GM10847 (cell line): ENCODE data around the gene SNED1.

Experiments used
- POLR2A ChIP-seq: IDR thresholded peaks from 2 replicates; pipeline ENCODE4 v1.6.1; 2011; ENCODE audit not compliant: insufficient read length; ENCODE audit errors: extremely low read depth

Gene SNED1

DNA sequence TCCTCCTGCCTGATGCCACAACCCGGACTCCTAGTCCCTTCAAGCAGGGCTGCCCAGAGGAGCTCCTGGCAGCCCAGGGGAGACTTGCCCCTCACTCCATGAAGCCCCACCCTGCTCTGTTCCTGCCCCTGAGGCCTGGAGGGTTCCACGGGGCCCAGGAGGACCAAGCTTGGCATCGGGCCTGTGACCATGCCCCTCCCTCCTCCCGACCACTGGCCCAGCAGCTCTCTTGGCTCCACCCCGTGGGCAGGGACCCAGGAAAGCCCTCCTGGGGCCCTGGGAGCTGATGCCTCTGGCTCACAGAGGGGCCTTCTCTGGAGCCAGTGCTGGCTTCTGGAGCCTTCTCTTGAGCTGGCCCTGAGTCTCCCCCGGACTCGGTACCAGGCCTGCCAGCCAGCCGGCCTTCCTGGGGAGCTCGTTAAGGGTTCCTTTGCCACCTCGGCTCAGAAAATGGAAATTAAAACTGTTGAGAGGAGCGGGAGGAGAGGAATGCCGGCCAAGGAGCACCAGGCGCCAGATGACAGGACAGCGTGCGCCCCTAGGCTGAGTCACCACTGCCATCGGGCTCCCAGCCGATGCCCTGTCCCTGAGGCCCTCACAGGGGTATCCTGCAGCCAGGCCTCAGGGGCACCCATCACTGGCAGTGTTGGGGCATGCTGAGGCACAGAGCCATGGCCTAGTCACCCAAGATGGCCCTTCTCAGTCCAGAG lies 40.6 kb upstream of the SNED1 start:
- no peak for TF ChIP-seq POLR2A

- TF ChIP-seq POLR2A, result no peak
Measured at GRCh38 chr2:240958366-240959213, 39.8 kb upstream of the SNED1 start.

DNA sequence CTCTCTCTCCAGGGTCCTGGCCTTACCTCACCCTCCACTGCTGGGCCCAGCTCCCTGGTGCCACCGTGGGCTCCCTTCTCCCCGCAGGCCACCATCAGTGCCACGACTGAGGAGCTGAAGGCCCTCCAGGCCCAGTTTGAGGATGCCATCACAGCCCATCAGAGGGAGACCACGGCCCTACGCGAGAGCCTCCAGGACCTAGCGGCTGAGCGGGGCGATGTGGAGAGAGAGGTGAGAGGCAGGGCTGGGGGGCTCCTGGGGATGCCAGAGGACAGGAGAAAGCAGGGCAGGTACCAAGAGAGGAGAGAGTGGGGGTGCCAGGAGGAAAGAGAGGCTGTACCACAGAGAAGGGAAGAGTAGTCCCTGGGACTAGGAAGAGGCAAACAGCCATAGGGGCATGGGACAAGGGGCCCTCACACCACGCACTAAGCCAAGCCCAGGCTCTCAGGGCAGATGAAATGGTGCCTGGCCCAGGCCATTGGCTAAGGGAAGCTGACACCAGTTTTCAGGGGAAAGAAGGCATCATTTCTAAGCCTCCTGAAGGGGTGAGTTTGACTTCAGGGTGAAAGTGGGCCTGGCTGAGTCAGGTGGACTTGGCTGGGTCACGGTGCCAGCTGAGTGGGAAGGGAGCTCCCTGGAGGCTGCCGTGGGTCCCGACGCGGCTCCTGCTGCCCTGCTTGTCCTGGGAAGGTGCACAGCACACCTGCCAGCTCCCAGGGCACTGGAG lies 39.0 kb upstream of the SNED1 start:
- TF ChIP-seq POLR2A, result no peak

DNA sequence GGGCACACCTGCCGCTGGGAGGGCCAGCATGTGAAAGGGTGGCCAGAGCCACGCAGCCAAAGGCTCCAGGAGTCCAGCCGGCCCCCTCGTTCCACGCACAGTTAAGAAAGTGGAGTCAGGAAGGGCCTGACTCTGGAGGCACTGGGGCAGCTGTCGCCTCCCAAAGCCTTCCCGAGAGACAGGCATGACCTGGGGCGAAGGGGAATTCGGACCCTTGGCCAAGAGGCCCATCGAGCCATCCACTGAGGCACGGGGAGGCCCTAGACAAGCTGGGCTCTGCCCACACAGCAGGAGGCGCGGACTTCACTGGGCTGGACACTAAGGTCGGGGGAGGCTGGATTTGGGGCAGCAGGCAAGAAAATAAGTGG lies 38.5 kb upstream of the SNED1 start:
- TF ChIP-seq POLR2A, result no peak

GRCh38 chr2:240960309-240960970 lies 38.0 kb upstream of the SNED1 start:
- TF ChIP-seq POLR2A, result no peak

- no peak for TF ChIP-seq POLR2A
Measured at GRCh38 chr2:240960971-240961876, 37.2 kb upstream of the SNED1 start.

DNA sequence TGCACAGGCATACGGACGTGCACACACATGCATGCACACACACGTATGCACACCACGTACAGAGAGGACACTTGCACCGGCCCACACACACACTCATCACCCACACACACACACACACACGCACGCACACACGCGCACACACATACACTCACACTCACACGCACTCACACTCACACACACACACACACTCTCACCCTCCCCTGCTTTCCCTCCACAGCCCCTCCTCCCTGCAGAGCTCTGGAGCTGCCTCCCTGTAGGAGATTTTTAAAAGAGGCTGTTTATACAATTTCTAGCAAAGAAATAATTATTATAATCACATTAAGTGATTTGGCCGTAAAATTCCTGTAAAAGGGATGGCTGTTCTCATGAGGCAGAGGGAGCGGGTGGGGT lies 36.5 kb upstream of the SNED1 start:
- no peak for TF ChIP-seq POLR2A

- no peak for TF ChIP-seq POLR2A
Measured at GRCh38 chr2:240962300-240963064, 35.9 kb upstream of the SNED1 start.

- TF ChIP-seq POLR2A, result no peak
Measured at GRCh38 chr2:240963065-240963867, 35.2 kb upstream of the SNED1 start.

GRCh38 chr2:240963868-240964703 lies 34.3 kb upstream of the SNED1 start:
- TF ChIP-seq POLR2A, result no peak

- no peak for TF ChIP-seq POLR2A
Measured at GRCh38 chr2:240964704-240965295, 33.6 kb upstream of the SNED1 start.
